HFFc6 (cell line): ENCODE data around the gene ZNF652. TPM values are rescaled to one million over a fixed set of nuclear protein-coding genes. Genes with fewer than 3 reads are reported as not detected.

Experiments
- DNase-seq: peaks from one replicate; pipeline ENCODE4 v3.0.0-alpha.2; 2018
- H3K27ac Mint-ChIP-seq: 2 replicates; pipeline ENCODE4 v1.8.0; 2020; ENCODE audit warnings: mild to moderate bottlenecking, mixed read lengths
- H3K27me3 Mint-ChIP-seq: 2 replicates; pipeline ENCODE4 v1.8.0; 2021; ENCODE audit warnings: mild to moderate bottlenecking, moderate library complexity, mixed read lengths; ENCODE audit not compliant: insufficient read depth
- H3K36me3 Mint-ChIP-seq: 2 replicates; pipeline ENCODE4 v1.8.0; 2021; ENCODE audit warnings: low read depth, mixed read lengths
- H3K4me1 Mint-ChIP-seq: 2 replicates; pipeline ENCODE4 v1.8.0; 2020; ENCODE audit warnings: low read depth, mixed read lengths
- H3K4me3 Mint-ChIP-seq: 2 replicates; pipeline ENCODE4 v1.8.0; 2020; ENCODE audit warnings: mild to moderate bottlenecking, moderate library complexity, mixed read lengths
- H3K9me3 Mint-ChIP-seq: 2 replicates; pipeline ENCODE4 v1.8.0; 2020; ENCODE audit warnings: mild to moderate bottlenecking, mixed read lengths
- CTCF ChIP-seq: fragments of 200-600 bp; sonication (generic); IDR thresholded peaks from 2 replicates; pipeline ENCODE4 v1.5.0; 2021; ENCODE audit warnings: antibody characterized with exemption, mild to moderate bottlenecking
- total RNA-seq, 6 experiments: library from RNA; stranded (reverse); fragmentation: NEBNext Ultra II Directional; extraction: Animal tissue kit (Norgen Biotek cat#: 25700); gene quantifications; 2 replicates in 1 of 6; 3 replicates in 5 of 6; pipeline ENCODE4 v1.2.3, GENCODE V29; 2021

ZNF652 gene
- total RNA-seq, 6 experiments from 2014 or later: 12.0 to 15.5 (median 12.7) TPM

- TF ChIP-seq CTCF: no peak
- Mint-ChIP-seq H3K27me3 (no peaks in the 10 kb centered on the region), H3K9me3 (no peaks in the 10 kb centered on the region), H3K36me3 (no peaks in the 10 kb centered on the region), H3K4me1 (peaks cover 61% of the 10 kb centered on the region), H3K27ac (0 out of 2 replicates have a peak overlapping the region, but pooled peaks have one; percentile 25), H3K4me3 (no peak overlapping the region)
- no peak for DNase-seq
Observed at GRCh38 chr17:49337884-49338283, 24.2 kb downstream of the ZNF652 start.

GRCh38 chr17:49334744-49335512, 27.1 kb downstream of the ZNF652 start:
- Mint-ChIP-seq H3K4me3 (peak overlapping the region; percentile 54), H3K36me3 (no peaks in the 10 kb centered on the region), H3K4me1 (peaks cover 42% of the 10 kb centered on the region), H3K27me3 (no peaks in the 10 kb centered on the region), H3K27ac (peak overlapping the region; percentile 77), H3K9me3 (no peaks in the 10 kb centered on the region)
- no peak for DNase-seq
- TF ChIP-seq CTCF: no peak

- no peaks in the 10 kb centered on the region for H3K9me3 Mint-ChIP-seq
- no peaks in the 10 kb centered on the region for H3K36me3 Mint-ChIP-seq
- DNase-seq: no peak
- no peaks in the 10 kb centered on the region for H3K27me3 Mint-ChIP-seq
- no peak overlapping the region for H3K4me3 Mint-ChIP-seq
- peaks cover 48% of the 10 kb centered on the region for H3K4me1 Mint-ChIP-seq
- H3K27ac Mint-ChIP-seq: peak overlapping the region; percentile 77
- TF ChIP-seq CTCF: no peak
Observed at GRCh38 chr17:49333804-49334203, 28.2 kb downstream of the ZNF652 start.

GRCh38 chr17:49327835-49328784, 33.9 kb downstream of the ZNF652 start:
- no peaks in the 10 kb centered on the region for H3K27me3 Mint-ChIP-seq

More at GRCh38 chr17:49327835-49328784, 33.9 kb downstream of the ZNF652 start:
- Mint-ChIP-seq H3K9me3 (no peaks in the 10 kb centered on the region), H3K27ac (no peak overlapping the region; the same call in 1 of the 2 replicates), H3K36me3 (peaks cover 2% of the 10 kb centered on the region), H3K4me3 (no peak overlapping the region), H3K4me1 (peaks cover 31% of the 10 kb centered on the region)
- TF ChIP-seq CTCF: no peak
- DNase-seq: no peak
